BLaER1 treated with 17β-estradiol and CSF1 and Interleukin-3, amounts not matched to agents 10 nM and 100 nM (cell line): ENCODE results near the gene WDR81.
A peak's percentile ranks its signal among the peaks of the same experiment; 100 is the strongest.

ENCODE experiments used
- H3K27ac ChIP-seq, 11 experiments: shearing (Covaris generic); formaldehyde crosslinking; 2 replicates each; pipeline ENCODE4 v1.8.1; 2022
- H3K27me3 ChIP-seq, 11 experiments: shearing (Covaris generic); formaldehyde crosslinking; 2 replicates each; pipeline ENCODE4 v1.8.1; 2022
- H3K36me3 ChIP-seq, 11 experiments: shearing (Covaris generic); formaldehyde crosslinking; 2 replicates each; pipeline ENCODE4 v1.8.1; 2022
- H3K4me1 ChIP-seq, 10 experiments: shearing (Covaris generic); formaldehyde crosslinking; 2 replicates each; pipeline ENCODE4 v1.8.1; 2022
- H3K4me2 ChIP-seq, 11 experiments: shearing (Covaris generic); formaldehyde crosslinking; 2 replicates each; pipeline ENCODE4 v1.8.1; 2022
- H3K4me3 ChIP-seq, 10 experiments: shearing (Covaris generic); formaldehyde crosslinking; 2 replicates each; pipeline ENCODE4 v1.8.1; 2022
- H3K9ac ChIP-seq, 11 experiments: shearing (Covaris generic); formaldehyde crosslinking; 2 replicates each; pipeline ENCODE4 v1.8.1; 2022
- H3K9me3 ChIP-seq, 11 experiments: shearing (Covaris generic); formaldehyde crosslinking; replicated peaks in 1 of 11; 2 replicates each; pipeline ENCODE4 v1.8.1; 2022
- H4K20me1 ChIP-seq, 11 experiments: shearing (Covaris generic); formaldehyde crosslinking; 2 replicates each; pipeline ENCODE4 v1.8.1; 2022
- Cebpa-rat ChIP-seq, 11 experiments: shearing (Covaris generic); IDR thresholded peaks; 2 replicates each; pipeline ENCODE4 v1.8.1; 2022

Gene WDR81

GRCh38 chr17:1725642-1726511 is 1.4 kb downstream of the WDR81 start:
- Histone ChIP-seq H3K36me3 (peaks cover 27 to 51% (median 39%) of the 10 kb centered on the region in 11 experiments), H3K9me3 (no peaks in the 10 kb centered on the region), H4K20me1 (peaks cover 0 to 56% (median 33%) of the 10 kb centered on the region in 11 experiments; a peak in 16 of 22 replicates), H3K4me2 (peak overlapping the region; percentile 94 to 100 (median 99)), H3K4me1 (peaks cover 76 to 94% (median 87%) of the 10 kb centered on the region in 10 experiments), H3K4me3 (peak overlapping the region; percentile 72 to 86 (median 80); a peak in 19 of 20 replicates), H3K9ac (peak overlapping the region; percentile 84 to 95 (median 92)), H3K27me3 (no peaks in the 10 kb centered on the region), H3K27ac (peak overlapping the region; percentile 1 to 99 (median 96); a peak in 18 of 22 replicates)
- TF ChIP-seq Cebpa-rat (IDR thresholded peaks at IDR 0.05) = no peak

GRCh38 chr17:1726626-1727257 is 2.2 kb downstream of the WDR81 start:
- no peaks in the 10 kb centered on the region for H3K27me3 ChIP-seq
- H3K9ac ChIP-seq = peak overlapping the region in 10 of 11 experiments; percentile 10 to 94 (median 48); a peak in 13 of 22 replicates
- no peak overlapping the region; a peak in 2 of 22 replicates for H3K27ac ChIP-seq
- H3K9me3 ChIP-seq = no peaks in the 10 kb centered on the region
- peak overlapping the region in 2 of 10 experiments; percentile 72 to 77; a peak in 3 of 20 replicates for H3K4me3 ChIP-seq
- H3K4me2 ChIP-seq = peak overlapping the region in 6 of 11 experiments; percentile 28 to 99 (median 99); a peak in 9 of 22 replicates
- peaks cover 68 to 94% (median 83%) of the 10 kb centered on the region in 10 experiments for H3K4me1 ChIP-seq
- H4K20me1 ChIP-seq = peaks cover 0 to 65% (median 40%) of the 10 kb centered on the region in 11 experiments; a peak in 16 of 22 replicates
- peaks cover 31 to 60% (median 46%) of the 10 kb centered on the region in 11 experiments for H3K36me3 ChIP-seq
- TF ChIP-seq Cebpa-rat (IDR thresholded peaks at IDR 0.05) = no peak

- Histone ChIP-seq H3K36me3 (peaks cover 31 to 60% (median 46%) of the 10 kb centered on the region in 11 experiments), H3K27ac (peak overlapping the region in 2 of 11 experiments; percentile 38 to 45; a peak in 3 of 22 replicates), H3K4me3 (peak overlapping the region in 3 of 10 experiments; percentile 8 to 77 (median 72); a peak in 3 of 20 replicates), H3K9me3 (no peaks in the 10 kb centered on the region), H3K4me1 (peaks cover 67 to 89% (median 80%) of the 10 kb centered on the region in 10 experiments), H3K4me2 (peak overlapping the region in 7 of 11 experiments; percentile 28 to 99 (median 99); a peak in 13 of 22 replicates), H3K9ac (peak overlapping the region; percentile 13 to 94 (median 48); a peak in 15 of 22 replicates), H4K20me1 (peaks cover 0 to 70% (median 40%) of the 10 kb centered on the region in 11 experiments; a peak in 16 of 22 replicates), H3K27me3 (no peaks in the 10 kb centered on the region)
- TF ChIP-seq Cebpa-rat (IDR thresholded peaks at IDR 0.05) = no peak
These were observed 2.8 kb downstream of the WDR81 start for GRCh38 chr17:1727258-1727789.

GRCh38 chr17:1727876-1728630 is 3.5 kb downstream of the WDR81 start:
- peak overlapping the region in 10 of 11 experiments; percentile 4 to 99 (median 65); a peak in 18 of 22 replicates for H3K4me2 ChIP-seq
- peak overlapping the region in 6 of 11 experiments; percentile 8 to 45 (median 34); a peak in 10 of 22 replicates for H3K27ac ChIP-seq
- peak overlapping the region; percentile 22 to 94 (median 48); a peak in 17 of 22 replicates for H3K9ac ChIP-seq

GRCh38 chr17:1729966-1730325 is 5.4 kb downstream of the WDR81 start:
- Histone ChIP-seq H4K20me1 (peaks cover 0 to 89% (median 40%) of the 10 kb centered on the region in 11 experiments; a peak in 17 of 22 replicates), H3K9ac (peak overlapping the region in 5 of 11 experiments; percentile 2 to 92 (median 24); a peak in 5 of 22 replicates), H3K36me3 (peaks cover 40 to 85% (median 60%) of the 10 kb centered on the region in 11 experiments), H3K4me3 (peak overlapping the region in 3 of 10 experiments; percentile 2 to 40 (median 26); a peak in 3 of 20 replicates), H3K27me3 (no peaks in the 10 kb centered on the region), H3K27ac (peak overlapping the region in 1 of 11 experiments; percentile 13; a peak in 1 of 22 replicates), H3K4me2 (peak overlapping the region in 6 of 11 experiments; percentile 31 to 99 (median 97); a peak in 10 of 22 replicates), H3K9me3 (no peaks in the 10 kb centered on the region), H3K4me1 (peaks cover 69 to 98% (median 84%) of the 10 kb centered on the region in 10 experiments)
- no peak for TF ChIP-seq Cebpa-rat (IDR thresholded peaks at IDR 0.05)

More at GRCh38 chr17:1727876-1728630, 3.5 kb downstream of the WDR81 start:
- H3K36me3 ChIP-seq = peaks cover 31 to 66% (median 47%) of the 10 kb centered on the region in 11 experiments
- no peaks in the 10 kb centered on the region for H3K27me3 ChIP-seq
- no peaks in the 10 kb centered on the region for H3K9me3 ChIP-seq
- peaks cover 67 to 90% (median 79%) of the 10 kb centered on the region in 10 experiments for H3K4me1 ChIP-seq
- peak overlapping the region in 3 of 10 experiments; percentile 8 to 40 (median 26); a peak in 5 of 20 replicates for H3K4me3 ChIP-seq
- H4K20me1 ChIP-seq = peaks cover 0 to 77% (median 40%) of the 10 kb centered on the region in 11 experiments; a peak in 16 of 22 replicates
- no peak for TF ChIP-seq Cebpa-rat (IDR thresholded peaks at IDR 0.05)

- H4K20me1 ChIP-seq = peaks cover 0 to 89% (median 40%) of the 10 kb centered on the region in 11 experiments; a peak in 17 of 22 replicates
- peaks cover 40 to 91% (median 66%) of the 10 kb centered on the region in 11 experiments for H3K36me3 ChIP-seq
- peak overlapping the region in 5 of 11 experiments; percentile 2 to 99 (median 53); a peak in 7 of 22 replicates for H3K4me2 ChIP-seq
- TF ChIP-seq Cebpa-rat (IDR thresholded peaks at IDR 0.05) = no peak
- H3K4me3 ChIP-seq = no peak overlapping the region
- no peaks in the 10 kb centered on the region for H3K9me3 ChIP-seq
- peak overlapping the region in 3 of 11 experiments; percentile 27 to 91 (median 42); a peak in 4 of 22 replicates for H3K9ac ChIP-seq
- H3K27ac ChIP-seq = peak overlapping the region in 2 of 11 experiments; percentile 26 to 28; a peak in 1 of 22 replicates
- H3K27me3 ChIP-seq = no peaks in the 10 kb centered on the region
- peaks cover 69 to 98% (median 84%) of the 10 kb centered on the region in 10 experiments for H3K4me1 ChIP-seq
These were observed 6.1 kb downstream of the WDR81 start for GRCh38 chr17:1730326-1731193.

- Histone ChIP-seq H3K27ac (peak overlapping the region in 1 of 11 experiments; percentile 28; a peak in 1 of 22 replicates), H3K9ac (peak overlapping the region in 3 of 11 experiments; percentile 27 to 91 (median 42); a peak in 3 of 22 replicates), H4K20me1 (peaks cover 0 to 89% (median 35%) of the 10 kb centered on the region in 11 experiments; a peak in 17 of 22 replicates), H3K9me3 (no peaks in the 10 kb centered on the region), H3K4me2 (peak overlapping the region in 5 of 11 experiments; percentile 2 to 99 (median 53); a peak in 6 of 22 replicates), H3K27me3 (no peaks in the 10 kb centered on the region), H3K4me3 (no peak overlapping the region), H3K36me3 (peaks cover 38 to 90% (median 66%) of the 10 kb centered on the region in 11 experiments), H3K4me1 (peaks cover 68 to 98% (median 84%) of the 10 kb centered on the region in 10 experiments)
- TF ChIP-seq Cebpa-rat (IDR thresholded peaks at IDR 0.05) = no peak
These were observed 6.6 kb downstream of the WDR81 start for GRCh38 chr17:1731194-1731506.
